H9 (cell line): ENCODE measurements around the gene TAC1. TPM values are rescaled to one million over a fixed set of nuclear protein-coding genes. Genes with fewer than 3 reads are reported as not detected.

Source experiments
- DNase-seq: peaks from one replicate; pipeline ENCODE4 v3.0.0-alpha.2; 2017
- H2AFZ ChIP-seq: one replicate; pipeline ENCODE4 v1.6.1; 2013; ENCODE audit warnings: mild to moderate bottlenecking, low read length, control low read depth, moderate library complexity
- H2AK5ac ChIP-seq: 2 replicates; pipeline ENCODE4 v1.6.1; 2013; ENCODE audit warnings: low read length, control low read depth, mixed read lengths; ENCODE audit not compliant: insufficient read length
- H2BK120ac ChIP-seq: one replicate; pipeline ENCODE4 v1.6.1; 2013; ENCODE audit warnings: low read depth, mild to moderate bottlenecking, low read length, control low read depth, inconsistent platforms; ENCODE audit not compliant: poor library complexity, severe bottlenecking
- H2BK12ac ChIP-seq: 2 replicates; pipeline ENCODE4 v1.6.1; 2013; ENCODE audit warnings: low read length, control low read depth, mixed read lengths, low read depth; ENCODE audit not compliant: insufficient read length
- H2BK15ac ChIP-seq: 2 replicates; pipeline ENCODE4 v1.6.1; 2013; ENCODE audit warnings: low read depth, low read length, control low read depth
- H2BK20ac ChIP-seq: one replicate; pipeline ENCODE4 v1.6.1; 2013; ENCODE audit warnings: low read depth, mild to moderate bottlenecking, low read length, control low read depth, inconsistent platforms; ENCODE audit not compliant: poor library complexity, severe bottlenecking
- H2BK5ac ChIP-seq: 2 replicates; pipeline ENCODE4 v1.6.1; 2013; ENCODE audit warnings: low read length, control low read depth, mixed read lengths; ENCODE audit not compliant: insufficient read length
- H3K14ac ChIP-seq: 2 replicates; pipeline ENCODE4 v1.6.1; 2013; ENCODE audit warnings: low read length, control low read depth; ENCODE audit not compliant: insufficient read depth
- H3K18ac ChIP-seq: 2 replicates; pipeline ENCODE4 v1.6.1; 2013; ENCODE audit warnings: low read depth, mild to moderate bottlenecking, mixed read lengths, low read length, control low read depth; ENCODE audit not compliant: insufficient read length
- H3K23ac ChIP-seq: 2 replicates; pipeline ENCODE4 v1.6.1; 2013; ENCODE audit warnings: low read length, control low read depth, mixed read lengths, low read depth; ENCODE audit not compliant: insufficient read length
- H3K23me2 ChIP-seq: 2 replicates; pipeline ENCODE4 v1.6.1; 2013; ENCODE audit warnings: low read depth, mild to moderate bottlenecking, mixed read lengths, low read length, control low read depth; ENCODE audit not compliant: insufficient read length, poor library complexity, severe bottlenecking
- H3K27ac ChIP-seq: 2 replicates; pipeline ENCODE4 v1.5.1; 2013; ENCODE audit warnings: low read length, control low read depth, mixed read lengths, low read depth; ENCODE audit not compliant: insufficient read length
- H3K27me3 ChIP-seq: 2 replicates; pipeline ENCODE4 v1.6.1; 2013; ENCODE audit warnings: low read length, control low read depth, inconsistent platforms; ENCODE audit not compliant: insufficient read depth
- H3K4ac ChIP-seq: 2 replicates; pipeline ENCODE4 v1.6.1; 2013; ENCODE audit warnings: low read depth, mild to moderate bottlenecking, control low read depth, inconsistent platforms, low read length, moderate library complexity
- H3K4me1 ChIP-seq: 2 replicates; pipeline ENCODE4 v1.6.1; 2013; ENCODE audit warnings: low read length, control low read depth, inconsistent platforms; ENCODE audit not compliant: insufficient read depth
- H3K4me2 ChIP-seq: 2 replicates; pipeline ENCODE4 v1.6.1; 2013; ENCODE audit warnings: low read length, control low read depth, mixed read lengths; ENCODE audit not compliant: insufficient read length, insufficient read depth
- H3K56ac ChIP-seq: 2 replicates; pipeline ENCODE4 v1.6.1; 2013; ENCODE audit warnings: low read depth, mild to moderate bottlenecking, mixed read lengths, low read length, control low read depth; ENCODE audit not compliant: insufficient read length
- H3K79me1 ChIP-seq: 2 replicates; pipeline ENCODE4 v1.6.1; 2013; ENCODE audit warnings: low read depth, mild to moderate bottlenecking, moderate library complexity, low read length, control low read depth, inconsistent platforms; ENCODE audit not compliant: insufficient read depth, poor library complexity, severe bottlenecking
- H3K79me2 ChIP-seq: 2 replicates; pipeline ENCODE4 v1.6.1; 2013; ENCODE audit warnings: low read length, control low read depth, inconsistent platforms; ENCODE audit not compliant: insufficient read depth
- H3K9ac ChIP-seq: 2 replicates; pipeline ENCODE4 v1.6.1; 2013; ENCODE audit warnings: low read length, control low read depth, mixed read lengths; ENCODE audit not compliant: insufficient read length; ENCODE audit errors: extremely low read depth
- H3K9me3 ChIP-seq: one replicate; pipeline ENCODE4 v1.6.1; 2013; ENCODE audit warnings: low read depth, low read length, inconsistent platforms; ENCODE audit not compliant: control insufficient read depth
- H3T11ph ChIP-seq: one replicate; pipeline ENCODE4 v1.6.1; 2013; ENCODE audit warnings: mild to moderate bottlenecking, low read length, control low read depth, inconsistent platforms
- H4K20me1 ChIP-seq: one replicate; pipeline ENCODE4 v1.6.1; 2013; ENCODE audit not compliant: control insufficient read depth, insufficient read length, insufficient read depth
- H4K5ac ChIP-seq: 2 replicates; pipeline ENCODE4 v1.6.1; 2013; ENCODE audit warnings: low read depth, mild to moderate bottlenecking, mixed read lengths, low read length, control low read depth; ENCODE audit not compliant: insufficient read length
- H4K8ac ChIP-seq: replicated peaks from 2 replicates; pipeline ENCODE4 v1.6.1; 2013; ENCODE audit warnings: low read length, control low read depth, mixed read lengths, low read depth; ENCODE audit not compliant: insufficient read length
- H4K91ac ChIP-seq: 2 replicates; pipeline ENCODE4 v1.6.1; 2013; ENCODE audit warnings: low read depth, mild to moderate bottlenecking, moderate library complexity, mixed read lengths, low read length, control low read depth; ENCODE audit not compliant: insufficient read length
- H3K27ac Mint-ChIP-seq, 3 experiments: 2 replicates in 2 of 3; 3 replicates in 1 of 3; pipeline ENCODE4 v1.8.0; 2020 to 2021; ENCODE audit warnings: mixed read lengths in 3 of 3, mild to moderate bottlenecking in 1 of 3, moderate library complexity in 1 of 3
- H3K27me3 Mint-ChIP-seq: 2 replicates; pipeline ENCODE4 v1.8.0; 2021; ENCODE audit warnings: low read depth, mild to moderate bottlenecking, moderate library complexity, mixed read lengths
- H3K36me3 Mint-ChIP-seq, 3 experiments: 2 replicates in 2 of 3; 3 replicates in 1 of 3; pipeline ENCODE4 v1.8.0; 2020 to 2021; ENCODE audit warnings: low read depth in 3 of 3, mixed read lengths in 3 of 3; ENCODE audit not compliant: insufficient read depth in 1 of 3
- H3K4me1 Mint-ChIP-seq, 2 experiments: 2 replicates each; pipeline ENCODE4 v1.8.0; 2020; ENCODE audit warnings: mixed read lengths in 2 of 2
- H3K4me3 Mint-ChIP-seq, 2 experiments: 2 replicates in 1 of 2; 3 replicates in 1 of 2; pipeline ENCODE4 v1.8.0; 2020 to 2021; ENCODE audit warnings: mild to moderate bottlenecking in 2 of 2, mixed read lengths in 2 of 2, moderate library complexity in 1 of 2
- H3K9me3 Mint-ChIP-seq, 2 experiments: 2 replicates in 1 of 2; 3 replicates in 1 of 2; pipeline ENCODE4 v1.8.0; 2020; ENCODE audit warnings: mild to moderate bottlenecking in 2 of 2, mixed read lengths in 2 of 2, moderate library complexity in 1 of 2
- CTCF ChIP-seq: fragments of 200-600 bp; sonication (generic); conservative IDR thresholded peaks from 3 replicates; pipeline ENCODE4 v1.8.0; 2021; ENCODE audit warnings: antibody characterized with exemption, mild to moderate bottlenecking
- WGBS: extraction: QIAGEN DNeasy Blood & Tissue Kit; methylation state at CpG from one replicate; pipeline ENCODE4 v1.1.7; 2013; ENCODE audit warnings: missing lambda C conversion rate, low lambda C conversion rate, mixed read lengths; ENCODE audit not compliant: insufficient read length; ENCODE audit errors: extremely low coverage; 5-methylcytosine and 5-hydroxymethylcytosine counted together
- total RNA-seq: library from RNA; stranded (reverse); gene quantifications from 2 replicates; pipeline ENCODE4 v1.2.1, GENCODE V29; 2021

Gene TAC1
- total RNA-seq, 1 experiment from 2014 or later: 0.77 TPM

GRCh38 chr7:97770850-97771249 lies 39.0 kb downstream of the TAC1 start:
- H2AFZ ChIP-seq: no peak overlapping the region

More at GRCh38 chr7:97770850-97771249, 39.0 kb downstream of the TAC1 start:
- Mint-ChIP-seq H3K9me3 (no peaks in the 10 kb centered on the region; a peak in 1 of 5 replicates), H3K36me3 (no peaks in the 10 kb centered on the region), H3K4me1 (peaks cover 0 to 3% of the 10 kb centered on the region in 2 experiments; a peak in 1 of 4 replicates), H3K4me3 (no peak overlapping the region), H3K27me3 (peaks cover 2% of the 10 kb centered on the region; the same call in 1 of the 2 replicates), H3K27ac (no peak overlapping the region)
- TF ChIP-seq CTCF: no peak
- Histone ChIP-seq H3T11ph (no peak overlapping the region), H2BK15ac (no peak overlapping the region), H3K9ac (no peak overlapping the region), H3K23ac (no peak overlapping the region), H3K56ac (no peak overlapping the region), H2BK20ac (no peak overlapping the region), H2BK5ac (no peak overlapping the region), H3K27me3 (no peaks in the 10 kb centered on the region), H3K4me2 (no peak overlapping the region), H3K14ac (no peak overlapping the region), H4K8ac (no peak overlapping the region), H2BK120ac (no peak overlapping the region), H3K27ac (no peak overlapping the region), H3K4me1 (no peaks in the 10 kb centered on the region), H2AK5ac (no peak overlapping the region), H4K91ac (no peak overlapping the region), H3K23me2 (no peaks in the 10 kb centered on the region), H2BK12ac (no peak overlapping the region), H4K5ac (no peak overlapping the region), H3K79me1 (no peaks in the 10 kb centered on the region), H3K4ac (no peak overlapping the region), H4K20me1 (no peaks in the 10 kb centered on the region), H3K79me2 (no peaks in the 10 kb centered on the region), H3K9me3 (no peaks in the 10 kb centered on the region), H3K18ac (no peak overlapping the region)
- DNase-seq: no peak
- no CpG with 5 or more reads among the region's 5 CpGs for WGBS
